IMR-90 (cell line): Measurements from ENCODE around the gene CBFA2T3.

ENCODE experiments used
- FOS ChIP-seq: fragments of 150-350 bp; IDR thresholded peaks from 2 replicates; pipeline ENCODE4 v1.6.1; 2016; ENCODE audit warnings: low read depth, low read length
- MAFK ChIP-seq: IDR thresholded peaks from 2 replicates; pipeline ENCODE4 v1.6.1; 2012; ENCODE audit warnings: low read depth, low read length, improper control_type of control experiment
- MXI1 ChIP-seq: IDR thresholded peaks from 2 replicates; pipeline ENCODE4 v1.6.1; 2012; ENCODE audit warnings: low read depth, mild to moderate bottlenecking, low read length, moderate library complexity, borderline replicate concordance
- POLR2A ChIP-seq: IDR thresholded peaks from 2 replicates; pipeline ENCODE4 v1.6.1; 2012; ENCODE audit warnings: mild to moderate bottlenecking, low read depth, low read length
- RAD21 ChIP-seq: IDR thresholded peaks from 2 replicates; pipeline ENCODE4 v1.6.1; 2012; ENCODE audit warnings: low read length, improper control_type of control experiment
- RFX5 ChIP-seq: IDR thresholded peaks from 2 replicates; pipeline ENCODE4 v1.8.0; 2012; ENCODE audit warnings: low read depth, mild to moderate bottlenecking, low read length, moderate library complexity
- TF ChIP-seq, protein P1 (sequence below): conservative IDR thresholded peaks from 2 replicates; pipeline ENCODE4 v1.5.1; 2012; ENCODE audit warnings: mild to moderate bottlenecking, low read depth, low read length, improper control_type of control experiment

DNA sequence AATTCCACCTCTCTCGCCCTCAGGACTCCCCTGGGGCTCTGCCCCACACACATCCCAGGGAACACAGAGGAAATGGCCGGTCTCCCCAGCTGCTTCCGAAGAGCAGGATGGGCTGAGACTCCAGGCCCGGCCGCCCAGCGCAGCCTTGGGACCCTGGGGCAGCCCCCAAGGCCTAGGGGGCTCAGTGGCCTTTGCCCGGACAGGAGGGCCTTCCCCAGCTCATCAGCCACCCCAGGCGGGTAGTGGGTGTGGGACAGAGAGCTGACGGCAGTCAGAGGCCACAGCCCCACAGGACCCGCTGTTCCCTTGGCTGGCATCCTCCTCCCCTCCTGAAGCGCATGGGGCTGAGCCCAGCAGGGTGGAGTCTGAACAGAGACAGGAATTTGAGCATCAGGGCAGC, 6.2 kb upstream of the CBFA2T3 start:
- TF ChIP-seq POLR2A (no peak), FOS (no peak), MXI1 (no peak), RAD21 (no peak), MAFK (no peak), RFX5 (no peak)
- TF ChIP-seq, protein P1, sequence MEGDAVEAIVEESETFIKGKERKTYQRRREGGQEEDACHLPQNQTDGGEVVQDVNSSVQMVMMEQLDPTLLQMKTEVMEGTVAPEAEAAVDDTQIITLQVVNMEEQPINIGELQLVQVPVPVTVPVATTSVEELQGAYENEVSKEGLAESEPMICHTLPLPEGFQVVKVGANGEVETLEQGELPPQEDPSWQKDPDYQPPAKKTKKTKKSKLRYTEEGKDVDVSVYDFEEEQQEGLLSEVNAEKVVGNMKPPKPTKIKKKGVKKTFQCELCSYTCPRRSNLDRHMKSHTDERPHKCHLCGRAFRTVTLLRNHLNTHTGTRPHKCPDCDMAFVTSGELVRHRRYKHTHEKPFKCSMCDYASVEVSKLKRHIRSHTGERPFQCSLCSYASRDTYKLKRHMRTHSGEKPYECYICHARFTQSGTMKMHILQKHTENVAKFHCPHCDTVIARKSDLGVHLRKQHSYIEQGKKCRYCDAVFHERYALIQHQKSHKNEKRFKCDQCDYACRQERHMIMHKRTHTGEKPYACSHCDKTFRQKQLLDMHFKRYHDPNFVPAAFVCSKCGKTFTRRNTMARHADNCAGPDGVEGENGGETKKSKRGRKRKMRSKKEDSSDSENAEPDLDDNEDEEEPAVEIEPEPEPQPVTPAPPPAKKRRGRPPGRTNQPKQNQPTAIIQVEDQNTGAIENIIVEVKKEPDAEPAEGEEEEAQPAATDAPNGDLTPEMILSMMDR = no peak
